LNCAP (cell line): ENCODE measurements around the gene CRTC1.

Source experiments
- TF ChIP-seq, protein P1 (sequence below): fragments of 450-650 bp; IDR thresholded peaks from 2 replicates; pipeline ENCODE4 v1.5.1; 2017; ENCODE audit warnings: mild to moderate bottlenecking

CRTC1 gene

DNA sequence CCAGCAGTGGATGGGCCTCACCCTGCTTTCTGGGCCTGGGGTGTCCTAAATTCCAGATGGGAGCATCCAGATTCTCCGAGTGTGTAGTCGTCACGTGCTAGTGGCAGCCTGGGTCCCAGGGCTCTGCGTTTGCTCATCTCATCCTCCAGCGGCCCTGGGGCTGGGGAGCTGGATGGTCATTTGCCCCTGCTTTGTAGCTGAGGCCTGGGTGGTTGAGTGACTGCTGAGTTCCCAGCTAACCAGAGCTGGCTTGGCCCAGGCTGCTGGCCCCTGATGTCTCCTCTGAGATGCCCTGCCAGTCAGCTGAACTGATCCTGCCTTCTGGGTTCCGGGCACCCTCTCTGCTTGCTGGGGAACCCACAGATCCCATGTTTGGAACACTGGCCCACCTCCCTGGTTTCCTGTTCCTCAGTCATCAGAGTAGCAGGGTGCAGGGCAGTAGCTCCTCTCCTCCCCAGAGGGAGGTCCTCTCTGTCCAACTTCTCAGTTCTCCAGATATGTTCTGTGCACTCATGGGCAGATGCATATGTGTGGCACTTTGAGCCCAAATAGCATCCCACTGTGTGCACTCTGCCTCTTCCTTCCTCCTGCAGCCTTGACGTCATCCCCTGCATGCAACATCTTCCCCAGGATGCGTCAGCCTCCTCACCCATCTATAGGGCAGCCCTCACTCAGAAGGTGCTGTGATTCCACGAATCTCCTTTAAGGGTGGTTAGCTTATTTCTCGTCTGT, 22.4 kb upstream of the CRTC1 start:
- TF ChIP-seq, protein P1, sequence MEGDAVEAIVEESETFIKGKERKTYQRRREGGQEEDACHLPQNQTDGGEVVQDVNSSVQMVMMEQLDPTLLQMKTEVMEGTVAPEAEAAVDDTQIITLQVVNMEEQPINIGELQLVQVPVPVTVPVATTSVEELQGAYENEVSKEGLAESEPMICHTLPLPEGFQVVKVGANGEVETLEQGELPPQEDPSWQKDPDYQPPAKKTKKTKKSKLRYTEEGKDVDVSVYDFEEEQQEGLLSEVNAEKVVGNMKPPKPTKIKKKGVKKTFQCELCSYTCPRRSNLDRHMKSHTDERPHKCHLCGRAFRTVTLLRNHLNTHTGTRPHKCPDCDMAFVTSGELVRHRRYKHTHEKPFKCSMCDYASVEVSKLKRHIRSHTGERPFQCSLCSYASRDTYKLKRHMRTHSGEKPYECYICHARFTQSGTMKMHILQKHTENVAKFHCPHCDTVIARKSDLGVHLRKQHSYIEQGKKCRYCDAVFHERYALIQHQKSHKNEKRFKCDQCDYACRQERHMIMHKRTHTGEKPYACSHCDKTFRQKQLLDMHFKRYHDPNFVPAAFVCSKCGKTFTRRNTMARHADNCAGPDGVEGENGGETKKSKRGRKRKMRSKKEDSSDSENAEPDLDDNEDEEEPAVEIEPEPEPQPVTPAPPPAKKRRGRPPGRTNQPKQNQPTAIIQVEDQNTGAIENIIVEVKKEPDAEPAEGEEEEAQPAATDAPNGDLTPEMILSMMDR = no peak

DNA sequence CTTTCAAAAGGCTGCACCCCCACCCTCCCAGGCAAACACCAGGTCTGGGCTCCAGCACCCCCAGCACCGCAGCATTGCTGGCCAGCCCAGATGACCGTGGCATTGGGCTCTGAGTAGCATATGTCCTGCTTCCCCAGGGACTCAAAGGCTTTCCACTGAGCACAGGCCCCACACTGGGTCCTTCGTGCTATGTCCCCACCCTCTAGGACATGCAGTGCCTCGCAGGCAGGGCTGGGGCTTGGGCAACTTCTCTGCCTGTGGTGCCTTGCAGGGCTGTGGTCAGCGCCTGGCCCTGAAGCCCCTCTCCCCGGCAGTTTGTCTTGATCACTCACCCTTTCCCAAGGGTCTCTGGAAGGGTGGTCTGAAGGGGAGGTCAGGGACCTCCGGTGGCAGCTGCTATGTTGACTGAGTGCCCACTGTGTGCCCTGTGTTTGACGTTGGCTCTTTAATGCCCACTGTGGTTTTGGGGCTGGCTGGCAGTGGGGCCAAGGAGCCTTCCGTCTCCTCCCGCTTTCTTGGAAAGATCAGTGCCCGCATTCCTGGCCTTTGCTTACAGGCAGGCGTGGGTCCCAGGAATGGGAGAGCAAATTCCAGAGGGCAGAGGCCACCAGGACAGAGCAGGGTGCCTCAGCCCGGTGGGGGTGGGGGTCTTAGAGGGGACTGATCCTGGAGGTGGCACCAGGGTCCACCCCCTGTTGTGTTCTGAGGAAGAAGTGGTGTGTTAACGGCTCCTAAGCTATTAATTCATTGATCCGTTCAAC, 20.3 kb upstream of the CRTC1 start:
- TF ChIP-seq, protein P1 = no peak

DNA sequence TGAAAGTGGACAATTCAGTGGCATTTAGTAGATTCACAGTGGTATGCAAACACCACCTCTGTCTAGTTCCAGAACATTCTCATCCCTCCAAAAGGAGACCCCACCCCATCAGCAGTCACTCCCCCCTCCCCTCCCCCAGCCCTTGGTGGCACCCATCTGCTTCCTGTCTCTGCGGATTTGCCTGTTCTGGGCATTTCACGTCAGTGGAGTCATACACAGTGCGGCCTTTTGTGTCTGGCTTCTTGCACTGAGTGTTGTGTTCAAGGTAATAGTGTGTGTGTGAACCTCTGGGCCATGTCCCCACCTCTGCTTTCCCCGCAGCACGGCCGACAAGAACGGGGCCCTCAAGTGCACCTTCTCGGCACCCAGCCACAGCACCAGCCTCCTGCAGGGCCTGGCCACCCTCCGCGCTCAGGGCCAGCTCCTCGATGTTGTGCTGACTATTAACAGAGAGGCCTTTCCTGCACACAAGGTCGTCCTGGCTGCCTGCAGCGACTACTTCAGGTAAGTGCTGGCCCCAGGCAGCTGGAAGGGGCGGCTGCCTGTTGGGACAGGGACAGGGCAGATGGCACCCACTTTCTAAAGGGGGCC, 19.4 kb upstream of the CRTC1 start:
- TF ChIP-seq, protein P1 = no peak

DNA sequence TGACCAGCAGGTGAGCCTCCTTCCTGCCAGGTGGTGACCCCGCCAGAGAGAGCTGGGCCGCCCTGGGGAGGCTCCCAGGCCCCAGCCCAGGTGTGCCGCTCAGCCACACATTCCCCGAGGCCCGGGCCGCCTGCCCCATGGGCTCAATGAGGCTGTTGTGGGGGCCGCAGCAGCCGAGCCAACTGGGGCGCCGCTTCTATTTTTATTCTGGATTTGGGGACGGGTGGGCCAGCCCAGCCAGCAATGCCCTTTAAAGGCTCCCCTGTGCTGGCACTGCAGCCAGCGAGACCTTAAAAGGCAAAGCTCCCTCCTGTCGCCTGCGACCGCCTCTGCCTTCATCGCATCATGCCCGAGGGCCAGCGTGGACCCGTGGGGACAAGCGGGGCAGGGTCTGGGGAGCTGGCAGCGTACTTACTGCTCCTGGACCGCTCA, 17.7 kb upstream of the CRTC1 start:
- TF ChIP-seq, protein P1 = no peak

DNA sequence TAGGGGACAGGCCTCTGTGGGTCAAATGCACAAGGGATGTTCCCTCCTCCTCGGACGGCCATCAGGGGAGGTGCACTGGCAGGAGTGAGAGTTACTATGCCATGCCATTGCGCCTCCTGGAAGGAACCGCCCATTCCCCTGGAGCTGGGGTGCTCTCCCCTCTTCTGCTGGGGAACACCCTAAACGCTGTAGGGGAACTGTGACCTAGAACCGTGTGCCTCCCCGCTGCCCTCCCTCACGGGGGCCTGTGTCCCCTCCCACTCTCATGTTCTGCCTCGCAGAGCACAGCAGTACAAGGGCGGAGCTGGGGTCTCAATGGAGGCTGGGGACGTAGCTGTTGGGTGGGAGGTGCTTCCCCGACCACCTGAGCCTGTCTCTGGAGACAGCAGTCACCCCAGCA, 17.2 kb upstream of the CRTC1 start:
- TF ChIP-seq, protein P1 = no peak

DNA sequence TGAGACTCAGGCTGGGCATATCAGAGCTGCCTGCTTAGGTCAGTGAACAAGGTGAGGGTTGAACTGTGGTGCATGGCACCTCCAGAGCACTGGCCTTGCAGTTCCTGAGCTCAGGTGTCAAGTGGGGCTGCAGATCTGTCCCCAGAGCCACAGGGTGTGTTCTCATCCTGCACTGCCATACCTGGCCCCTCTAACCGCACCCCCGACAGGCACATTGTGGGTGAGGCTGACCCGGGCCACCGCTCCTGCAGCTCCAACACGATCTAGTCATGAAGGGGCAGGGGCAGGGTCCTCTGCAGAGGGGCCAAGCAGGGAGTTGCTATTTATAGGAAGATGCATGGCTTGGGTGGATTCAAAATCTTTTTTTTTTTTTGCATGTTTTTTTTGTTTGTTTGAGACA, 16.7 kb upstream of the CRTC1 start:
- TF ChIP-seq, protein P1 = no peak

DNA sequence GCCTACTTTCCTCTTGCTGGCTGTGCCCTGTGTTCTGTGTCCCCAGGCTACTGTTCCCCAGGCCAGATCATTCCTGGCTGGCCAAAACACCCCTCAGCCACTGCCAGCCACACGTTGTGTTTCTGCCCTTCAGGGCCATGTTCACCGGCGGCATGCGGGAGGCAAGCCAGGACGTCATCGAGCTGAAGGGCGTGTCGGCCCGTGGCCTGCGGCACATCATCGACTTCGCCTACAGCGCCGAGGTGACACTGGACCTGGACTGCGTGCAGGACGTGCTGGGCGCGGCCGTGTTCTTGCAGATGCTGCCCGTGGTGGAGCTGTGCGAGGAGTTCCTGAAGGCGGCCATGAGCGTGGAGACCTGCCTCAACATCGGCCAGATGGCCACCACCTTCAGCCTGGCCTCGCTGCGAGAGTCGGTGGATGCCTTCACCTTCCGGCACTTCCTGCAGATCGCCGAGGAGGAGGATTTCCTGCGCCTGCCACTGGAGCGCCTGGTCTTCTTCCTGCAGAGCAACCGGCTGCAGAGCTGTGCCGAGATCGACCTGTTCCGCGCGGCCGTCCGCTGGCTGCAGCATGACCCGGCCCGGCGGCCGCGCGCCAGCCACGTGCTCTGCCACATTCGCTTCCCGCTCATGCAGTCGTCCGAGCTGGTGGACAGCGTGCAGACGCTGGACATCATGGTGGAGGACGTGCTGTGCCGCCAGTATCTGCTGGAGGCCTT, 15.8 kb upstream of the CRTC1 start:
- TF ChIP-seq, protein P1 = no peak
